ENCODE data around the gene MSANTD3.
A peak's percentile ranks its signal among the peaks of the same experiment; 100 is the strongest.
"Not testable (repeated sequence)": the region's sequence is repeated elsewhere in the genome, so short reads cannot be mapped to it uniquely, and the experiment has no call there.

MSANTD3 gene

DNA sequence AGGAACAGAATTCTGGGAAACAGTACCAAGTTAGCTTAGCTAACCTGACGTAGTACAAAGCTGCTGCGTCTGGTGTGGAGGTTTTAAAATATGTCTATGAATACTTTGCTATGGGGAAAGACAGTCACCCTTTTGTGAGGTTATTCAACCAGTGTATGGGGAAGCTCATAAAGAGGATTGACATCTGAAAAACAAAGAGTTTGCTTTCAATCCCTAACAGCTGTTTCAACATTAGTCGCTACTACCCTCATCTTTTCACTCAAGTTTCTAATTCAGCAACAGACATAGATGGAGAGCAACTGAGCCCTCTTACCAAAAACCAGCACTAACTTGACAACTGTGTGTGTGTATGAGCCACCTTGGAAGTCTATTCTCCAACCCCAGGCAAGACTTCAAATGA lies 7.8 kb upstream of the MSANTD3 start:
- no peak overlapping the region for H3K27ac Mint-ChIP-seq
- no peaks in the 10 kb centered on the region for H3K4me1 Mint-ChIP-seq
- no peak overlapping the region for H3K4me3 Mint-ChIP-seq
- ATAC-seq, result no peak
- no peaks in the 10 kb centered on the region for H3K36me3 Mint-ChIP-seq
- no peak for DNase-seq (ENCODE audit: low spot score in 2 of 2)
- no peaks in the 10 kb centered on the region for H3K9me3 Mint-ChIP-seq

DNA sequence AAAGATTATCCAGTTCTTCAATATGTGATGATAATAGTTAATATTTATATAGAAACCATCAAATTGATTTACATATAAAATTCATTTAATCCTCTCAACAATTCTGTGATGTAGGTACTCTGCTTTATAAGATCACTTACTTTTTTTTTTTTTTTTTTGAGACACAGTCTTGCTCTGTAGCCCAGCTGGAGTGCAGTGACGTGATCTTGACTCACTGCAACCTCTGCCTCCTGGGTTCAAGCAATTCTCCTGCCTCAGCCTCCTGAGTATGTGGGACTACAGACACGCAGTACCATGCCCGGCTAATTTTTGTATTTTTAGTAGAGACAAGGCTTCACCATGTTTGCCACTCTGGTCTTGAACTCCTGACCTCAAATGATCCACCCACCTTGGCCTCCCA lies 5.8 kb upstream of the MSANTD3 start:
- not testable (repeated sequence) for H3K4me1 Mint-ChIP-seq; DNase-seq (ENCODE audit: low spot score in 2 of 2); H3K9me3 Mint-ChIP-seq; H3K27ac Mint-ChIP-seq; H3K36me3 Mint-ChIP-seq; ATAC-seq; H3K4me3 Mint-ChIP-seq

- H3K9me3 Mint-ChIP-seq, result no peaks in the 10 kb centered on the region
- no peak for ATAC-seq
- peak overlapping the region; percentile 93 for H3K4me3 Mint-ChIP-seq
- peaks cover 38% of the 10 kb centered on the region for H3K4me1 Mint-ChIP-seq
- peaks cover 14% of the 10 kb centered on the region for H3K36me3 Mint-ChIP-seq
- H3K27ac Mint-ChIP-seq, result peak overlapping the region; percentile 98
- DNase-seq (ENCODE audit: low spot score in 2 of 2), result no peak
Observed at GRCh38 chr9:100425758-100426157, 1.2 kb upstream of the MSANTD3 start.

DNA sequence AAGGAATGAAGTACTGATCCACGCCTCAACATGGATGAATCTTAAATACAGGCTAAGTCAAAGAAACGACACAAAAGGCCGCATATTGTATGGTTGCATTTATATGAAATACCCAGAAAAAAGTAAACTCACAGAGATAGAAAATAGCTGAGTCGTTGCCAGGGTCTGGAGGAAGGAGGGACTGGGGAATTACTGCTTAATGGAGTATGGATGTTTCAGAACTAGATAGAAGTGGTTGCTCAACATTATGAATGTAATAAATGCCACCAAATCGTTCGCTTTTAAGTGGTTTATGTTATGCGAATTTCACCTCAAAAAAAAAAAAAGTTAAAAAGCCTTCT lies 784 bp upstream of the MSANTD3 start:
- Mint-ChIP-seq H3K4me1 (peaks cover 39% of the 10 kb centered on the region), H3K4me3 (peak overlapping the region; percentile 93), H3K27ac (peak overlapping the region; percentile 98), H3K9me3 (no peaks in the 10 kb centered on the region), H3K36me3 (peaks cover 14% of the 10 kb centered on the region)
- DNase-seq (ENCODE audit: low spot score in 2 of 2), result no peak
- ATAC-seq, result no peak

DNA sequence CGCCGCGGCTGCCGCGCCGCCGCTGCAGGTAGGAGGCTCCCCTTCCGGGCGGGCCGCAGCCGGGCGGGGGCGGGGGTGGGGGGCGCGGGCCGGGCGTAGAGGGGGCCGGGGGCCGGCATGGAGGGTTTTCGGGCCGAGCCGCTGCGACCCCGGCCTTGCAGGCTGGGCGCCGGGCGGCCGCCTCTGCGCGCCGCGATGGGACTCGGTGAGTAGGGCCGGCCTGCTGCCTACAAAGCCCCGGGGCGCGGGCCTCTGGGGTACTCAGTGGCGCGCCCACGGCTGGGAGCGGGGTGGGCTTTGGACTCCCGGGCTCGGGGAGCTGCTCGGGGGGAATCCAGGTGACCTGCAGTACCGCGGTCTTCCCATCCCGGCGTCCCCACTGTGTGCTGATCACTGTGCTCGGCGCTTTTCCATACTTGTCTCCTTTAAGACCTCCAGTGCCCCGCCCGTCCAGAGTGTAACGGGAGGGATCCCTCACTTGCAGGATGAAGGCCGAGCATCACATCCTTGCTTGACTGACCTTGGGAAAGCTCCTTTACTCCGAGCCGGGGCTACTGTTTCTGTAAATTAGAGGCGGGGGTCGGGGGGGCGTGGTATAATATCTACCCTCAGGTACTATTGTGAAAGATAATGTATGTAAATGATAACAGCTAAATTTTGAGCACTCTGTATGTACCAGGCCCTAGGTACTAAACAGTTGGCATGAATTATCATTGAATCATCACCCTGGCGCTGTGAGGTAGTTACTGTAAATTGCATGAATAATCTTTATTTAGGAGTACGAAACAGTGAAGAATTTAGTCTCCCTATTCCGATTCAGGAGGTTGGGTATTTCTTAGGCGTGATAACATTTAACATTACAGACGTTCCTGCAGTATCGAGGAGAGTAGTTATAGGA lies 672 bp downstream of the MSANTD3 start:
- Mint-ChIP-seq H3K36me3 (peaks cover 14% of the 10 kb centered on the region), H3K27ac (peak overlapping the region; percentile 66), H3K4me1 (peaks cover 39% of the 10 kb centered on the region), H3K9me3 (no peaks in the 10 kb centered on the region), H3K4me3 (peak overlapping the region; percentile 73)
- DNase-seq (ENCODE audit: low spot score in 2 of 2), result peak in 1 of 2 donors; percentile 77
- ATAC-seq, result peak; percentile 73

- DNase-seq (ENCODE audit: low spot score in 2 of 2) (no peak), ATAC-seq (no peak)
- Mint-ChIP-seq H3K4me1 (peaks cover 39% of the 10 kb centered on the region), H3K4me3 (peak overlapping the region; percentile 73), H3K9me3 (no peaks in the 10 kb centered on the region), H3K27ac (no peak overlapping the region), H3K36me3 (peaks cover 14% of the 10 kb centered on the region)
Observed at GRCh38 chr9:100428871-100429654, 2.1 kb downstream of the MSANTD3 start.

GRCh38 chr9:100430286-100430940 lies 3.5 kb downstream of the MSANTD3 start:
- ATAC-seq, result no peak
- Mint-ChIP-seq H3K4me1 (peaks cover 37% of the 10 kb centered on the region), H3K4me3 (no peak overlapping the region), H3K9me3 (no peaks in the 10 kb centered on the region), H3K27ac (peak overlapping the region; percentile 58), H3K36me3 (peaks cover 13% of the 10 kb centered on the region)
- DNase-seq (ENCODE audit: low spot score in 2 of 2), result no peak

- peaks cover 30% of the 10 kb centered on the region for H3K4me1 Mint-ChIP-seq
- H3K4me3 Mint-ChIP-seq, result no peak overlapping the region
- H3K36me3 Mint-ChIP-seq, result no peaks in the 10 kb centered on the region
- H3K27ac Mint-ChIP-seq, result no peak overlapping the region
- no peaks in the 10 kb centered on the region for H3K9me3 Mint-ChIP-seq
- no peak for DNase-seq (ENCODE audit: low spot score in 2 of 2)
- ATAC-seq, result no peak
Observed at GRCh38 chr9:100431886-100432285, 4.9 kb downstream of the MSANTD3 start.

DNA sequence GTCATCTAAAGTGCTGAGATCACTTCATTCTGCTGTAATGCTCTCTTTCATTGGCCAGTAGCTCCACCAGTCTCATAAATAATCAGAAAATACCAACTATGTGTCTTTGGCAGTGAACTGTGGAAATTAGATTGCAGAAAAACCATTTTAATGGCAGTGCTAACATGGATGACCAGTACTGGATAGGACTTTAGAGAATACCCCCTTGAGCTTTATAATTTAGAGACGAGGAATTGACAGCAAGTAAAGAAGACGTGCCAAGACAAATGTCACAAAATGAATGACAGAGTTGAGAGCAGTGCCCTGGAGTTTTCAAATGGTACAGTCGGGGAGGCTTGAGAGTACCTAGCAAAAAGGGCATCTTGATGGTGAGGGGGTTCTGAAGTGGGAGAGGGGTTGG lies 5.8 kb downstream of the MSANTD3 start:
- no peak overlapping the region for H3K4me3 Mint-ChIP-seq
- H3K36me3 Mint-ChIP-seq, result peaks cover under 1% of the 10 kb centered on the region
- H3K9me3 Mint-ChIP-seq, result no peaks in the 10 kb centered on the region
- DNase-seq (ENCODE audit: low spot score in 2 of 2) (no peak), ATAC-seq (no peak)
- H3K27ac Mint-ChIP-seq, result no peak overlapping the region
- peaks cover 28% of the 10 kb centered on the region for H3K4me1 Mint-ChIP-seq

GRCh38 chr9:100436571-100436970 lies 9.6 kb downstream of the MSANTD3 start:
- H3K9me3 Mint-ChIP-seq, result no peaks in the 10 kb centered on the region
- no peak overlapping the region for H3K4me3 Mint-ChIP-seq
- peaks cover 6% of the 10 kb centered on the region for H3K36me3 Mint-ChIP-seq
- no peaks in the 10 kb centered on the region for H3K4me1 Mint-ChIP-seq
- ATAC-seq (no peak), DNase-seq (ENCODE audit: low spot score in 2 of 2) (no peak)
- no peak overlapping the region for H3K27ac Mint-ChIP-seq

DNA sequence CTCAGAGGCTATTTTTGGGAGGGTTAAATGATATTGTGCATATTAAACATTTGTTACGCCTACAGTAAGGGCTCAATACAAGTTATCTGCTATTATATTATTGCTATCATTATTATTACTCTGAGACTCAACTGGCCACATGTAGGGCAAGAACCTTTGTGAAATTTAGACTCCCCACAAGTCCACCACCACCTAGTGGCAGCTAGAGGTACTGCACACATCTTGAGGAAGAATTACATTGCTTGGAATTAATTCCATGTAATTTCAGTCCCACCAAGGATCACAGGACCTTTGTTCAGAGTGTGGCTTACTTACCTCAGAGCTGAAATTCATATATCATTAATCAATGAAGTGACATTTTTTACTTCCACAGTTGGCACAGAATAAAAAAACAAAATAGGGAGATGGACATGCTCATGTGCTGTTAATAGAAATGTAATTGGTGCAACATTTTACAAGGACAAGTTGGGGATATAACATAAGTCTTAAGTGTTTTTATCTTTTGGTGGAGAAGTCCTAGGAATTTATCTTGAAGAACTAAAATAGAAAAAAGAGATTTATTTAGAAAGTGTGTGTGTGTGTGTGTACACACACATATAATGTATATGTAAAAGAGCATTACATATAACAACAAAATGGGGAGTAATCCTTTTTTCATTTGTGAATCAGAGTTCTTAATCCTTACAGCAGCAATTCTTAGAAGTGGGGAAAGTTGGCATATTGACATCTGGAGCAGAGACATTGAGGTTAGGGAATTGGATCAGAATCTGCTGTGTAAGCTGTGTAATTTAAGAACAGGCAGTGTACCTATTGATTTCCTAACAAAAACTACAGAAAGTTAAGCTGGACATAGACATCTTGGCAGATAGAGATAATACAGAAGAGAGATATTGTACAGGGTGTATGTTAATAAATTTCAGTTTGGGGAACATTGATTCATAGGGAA lies 11.2 kb downstream of the MSANTD3 start:
- peak; percentile 52 for ATAC-seq
- H3K9me3 Mint-ChIP-seq, result no peaks in the 10 kb centered on the region

DNA sequence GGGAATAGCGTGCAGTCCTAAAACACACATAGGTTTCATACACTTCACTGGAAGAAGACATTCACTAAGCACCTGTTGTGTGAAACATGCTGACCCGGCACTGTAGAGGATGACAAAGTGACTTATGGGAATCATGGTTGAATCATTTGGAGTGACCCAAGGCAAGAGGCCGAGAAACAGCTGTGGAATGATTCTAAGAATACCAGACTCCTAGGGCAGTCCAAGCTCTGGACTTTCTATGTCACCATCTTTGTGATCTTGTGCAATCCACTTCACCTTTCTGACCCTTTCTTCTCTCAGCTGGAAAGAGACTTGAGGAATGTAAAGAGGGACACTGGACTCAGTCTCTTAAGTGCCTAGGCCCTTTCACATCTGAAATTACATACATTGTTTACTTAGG lies 13.1 kb downstream of the MSANTD3 start:
- Mint-ChIP-seq H3K36me3 (peaks cover 36% of the 10 kb centered on the region), H3K4me3 (no peak overlapping the region), H3K4me1 (peaks cover 5% of the 10 kb centered on the region), H3K27ac (no peak overlapping the region), H3K9me3 (no peaks in the 10 kb centered on the region)
- no peak for ATAC-seq
- no peak for DNase-seq (ENCODE audit: low spot score in 2 of 2)

More for the DNA sequence above, 11.2 kb downstream of the MSANTD3 start:
- H3K4me3 Mint-ChIP-seq, result no peak overlapping the region
- H3K27ac Mint-ChIP-seq, result peak overlapping the region; percentile 37
- DNase-seq (ENCODE audit: low spot score in 2 of 2), result peak; percentile 41 to 79
- H3K4me1 Mint-ChIP-seq, result no peaks in the 10 kb centered on the region
- H3K36me3 Mint-ChIP-seq, result peaks cover 21% of the 10 kb centered on the region

DNA sequence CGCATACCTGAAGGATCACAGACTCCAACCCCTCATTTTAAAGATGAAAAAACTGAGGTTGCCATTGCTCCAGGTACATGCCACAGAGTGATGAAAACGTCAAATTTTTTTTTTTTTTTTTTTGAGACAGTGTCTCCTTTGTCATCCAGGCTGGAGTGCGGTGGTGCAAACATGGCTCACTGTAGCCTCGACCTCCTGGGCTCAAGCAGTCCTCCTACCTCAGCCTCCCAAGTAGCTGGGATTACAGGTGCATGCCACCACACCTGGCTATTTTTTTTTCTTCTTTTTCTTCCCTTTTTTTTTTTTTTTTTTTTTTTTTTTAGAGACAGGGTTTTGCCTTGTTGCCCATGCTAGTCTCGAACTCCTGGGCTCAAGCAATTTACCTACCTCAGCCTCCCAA lies 13.5 kb downstream of the MSANTD3 start:
- H3K9me3 Mint-ChIP-seq; H3K4me3 Mint-ChIP-seq; H3K4me1 Mint-ChIP-seq; H3K27ac Mint-ChIP-seq; ATAC-seq; DNase-seq (ENCODE audit: low spot score in 2 of 2): not testable (repeated sequence)
- H3K36me3 Mint-ChIP-seq, result peaks cover 36% of the 10 kb centered on the region

DNA sequence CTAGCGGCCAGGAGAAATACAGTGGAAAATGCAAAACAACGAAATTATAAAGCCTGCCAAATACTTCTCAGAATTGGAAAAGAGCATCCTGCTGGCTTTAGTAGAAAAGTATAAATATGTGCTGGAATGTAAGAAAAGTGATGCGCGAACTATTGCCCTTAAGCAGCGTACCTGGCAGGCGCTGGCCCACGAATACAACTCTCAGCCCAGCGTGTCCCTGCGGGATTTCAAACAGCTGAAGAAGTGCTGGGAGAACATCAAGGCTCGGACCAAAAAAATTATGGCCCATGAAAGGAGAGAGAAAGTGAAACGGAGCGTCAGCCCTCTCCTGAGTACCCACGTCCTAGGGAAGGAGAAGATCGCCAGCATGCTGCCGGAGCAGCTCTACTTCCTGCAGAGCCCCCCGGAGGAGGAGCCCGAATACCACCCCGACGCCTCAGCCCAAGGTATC lies 15.0 kb downstream of the MSANTD3 start:
- Mint-ChIP-seq H3K9me3 (no peaks in the 10 kb centered on the region), H3K27ac (no peak overlapping the region), H3K4me3 (no peak overlapping the region), H3K4me1 (peaks cover 5% of the 10 kb centered on the region), H3K36me3 (peaks cover 36% of the 10 kb centered on the region)
- no peak for DNase-seq (ENCODE audit: low spot score in 2 of 2)
- no peak for ATAC-seq

All from stimulated activated effector memory CD8-positive, alpha-beta T cell treated with anti-CD3 and anti-CD28 coated beads, Interleukin-12 subunit alpha, Interleukin-12 subunit beta, amount 100 ng/mL, for 72 hours (primary cell).